SK-N-SH treated with all-trans-retinoic acid at 6 μM for 48 hours (cell line): ENCODE measurements around the gene NEDD1.

Experiments used
- ATAC-seq: fragments of 200-7000 bp; cut with Tn5 transposase; 3 replicates; pipeline ENCODE4 v1.9.1; 2020; ENCODE audit warnings: mild to moderate bottlenecking, moderate library complexity
- ARNTL ChIP-seq: fragments of 450-650 bp; formaldehyde crosslinking; IDR thresholded peaks from 2 replicates; pipeline ENCODE4 v1.5.0; 2020; ENCODE audit warnings: low read depth, mild to moderate bottlenecking, moderate library complexity, borderline replicate concordance
- BACH2 ChIP-seq: fragments of 250-450 bp; sonication (Bioruptor Pico); IDR thresholded peaks from 2 replicates; pipeline ENCODE4 v1.9.0; 2021; ENCODE audit warnings: mild to moderate bottlenecking, borderline replicate concordance
- CSDC2 ChIP-seq: fragments of 250-450 bp; sonication (Bioruptor Pico); IDR thresholded peaks from 2 replicates; pipeline ENCODE4 v1.5.0; 2020; ENCODE audit warnings: mild to moderate bottlenecking, moderate library complexity
- CSRNP3 ChIP-seq: fragments of 250-450 bp; sonication (Bioruptor Pico); IDR thresholded peaks from 2 replicates; pipeline ENCODE4 v1.5.1; 2021; ENCODE audit warnings: mild to moderate bottlenecking, moderate library complexity
- ESRRG ChIP-seq: fragments of 250-450 bp; sonication (Bioruptor Pico); IDR thresholded peaks from 2 replicates; pipeline ENCODE4 v1.6.1; 2021; ENCODE audit warnings: mild to moderate bottlenecking
- GLIS3 ChIP-seq: fragments of 250-450 bp; sonication (Bioruptor Pico); IDR thresholded peaks from 2 replicates; pipeline ENCODE4 v1.5.0; 2020; ENCODE audit warnings: mild to moderate bottlenecking, moderate library complexity
- ISL1 ChIP-seq: fragments of 250-450 bp; sonication (Bioruptor Pico); IDR thresholded peaks from 2 replicates; pipeline ENCODE4 v2.1.2; 2022; ENCODE audit warnings: mild to moderate bottlenecking, moderate library complexity
- OSR1 ChIP-seq: fragments of 250-450 bp; sonication (Bioruptor Pico); IDR thresholded peaks from 2 replicates; pipeline ENCODE4 v1.8.0; 2022; ENCODE audit warnings: moderate library complexity, mild to moderate bottlenecking, inconsistent platforms
- PATZ1 ChIP-seq: fragments of 250-450 bp; sonication (Bioruptor Pico); IDR thresholded peaks from 2 replicates; pipeline ENCODE4 v1.8.0; 2020; ENCODE audit warnings: mild to moderate bottlenecking, moderate library complexity, borderline replicate concordance
- POU6F1 ChIP-seq: fragments of 250-450 bp; sonication (Bioruptor Pico); IDR thresholded peaks from 2 replicates; pipeline ENCODE4 v1.8.0; 2021; ENCODE audit warnings: low read depth, mild to moderate bottlenecking, moderate library complexity, borderline replicate concordance
- PPARA ChIP-seq: fragments of 250-450 bp; sonication (Bioruptor Pico); IDR thresholded peaks from 2 replicates; pipeline ENCODE4 v1.5.0; 2020; ENCODE audit warnings: mild to moderate bottlenecking, borderline replicate concordance
- RARB ChIP-seq: fragments of 250-450 bp; sonication (Bioruptor Pico); IDR thresholded peaks from 2 replicates; pipeline ENCODE4 v1.8.0; 2021; ENCODE audit warnings: mild to moderate bottlenecking, moderate library complexity
- SNAI2 ChIP-seq: fragments of 250-450 bp; sonication (Bioruptor Pico); IDR thresholded peaks from 2 replicates; pipeline ENCODE4 v1.5.0; 2020; ENCODE audit warnings: mild to moderate bottlenecking, moderate library complexity
- TCF4 ChIP-seq: fragments of 250-450 bp; sonication (Bioruptor Pico); IDR thresholded peaks from 2 replicates; pipeline ENCODE4 v1.8.0; 2021; ENCODE audit warnings: mild to moderate bottlenecking, moderate library complexity, borderline replicate concordance
- ZC3H10 ChIP-seq: fragments of 250-450 bp; sonication (Bioruptor Pico); IDR thresholded peaks from 2 replicates; pipeline ENCODE4 v1.5.1; 2021; ENCODE audit warnings: mild to moderate bottlenecking, moderate library complexity
- ZFP3 ChIP-seq: fragments of 250-450 bp; sonication (Bioruptor Pico); IDR thresholded peaks from 2 replicates; pipeline ENCODE4 v1.5.0; 2020; ENCODE audit warnings: mild to moderate bottlenecking, moderate library complexity
- ZFP30 ChIP-seq: fragments of 450-650 bp; formaldehyde crosslinking; IDR thresholded peaks from 2 replicates; pipeline ENCODE4 v1.5.0; 2022; ENCODE audit warnings: mild to moderate bottlenecking, moderate library complexity
- ZNF565 ChIP-seq: fragments of 450-650 bp; formaldehyde crosslinking; conservative IDR thresholded peaks from 2 replicates; pipeline ENCODE4 v1.5.0; 2020; ENCODE audit warnings: low read depth, mild to moderate bottlenecking, moderate library complexity
- ZNF70 ChIP-seq: fragments of 450-650 bp; formaldehyde crosslinking; IDR thresholded peaks from 2 replicates; pipeline ENCODE4 v1.5.0; 2020; ENCODE audit warnings: mild to moderate bottlenecking, moderate library complexity
- ZNF8 ChIP-seq: fragments of 450-650 bp; formaldehyde crosslinking; IDR thresholded peaks from 2 replicates; pipeline ENCODE4 v1.5.0; 2020; ENCODE audit warnings: mild to moderate bottlenecking, moderate library complexity
- TF ChIP-seq, protein P1 (sequence below): fragments of 250-450 bp; sonication (Bioruptor Pico); IDR thresholded peaks from 2 replicates; pipeline ENCODE4 v1.5.0; 2020; ENCODE audit warnings: mild to moderate bottlenecking, moderate library complexity
- TF ChIP-seq, protein P2 (sequence below): fragments of 250-450 bp; sonication (Bioruptor Pico); IDR thresholded peaks from 2 replicates; pipeline ENCODE4 v1.5.1; 2020; ENCODE audit warnings: low read depth, mild to moderate bottlenecking, moderate library complexity

Gene NEDD1

GRCh38 chr12:96892104-96892503 lies 15.0 kb upstream of the NEDD1 start:
- ATAC-seq, result no peak
- TF ChIP-seq ISL1 (CRISPR knock-in tag), result no peak
- TF ChIP-seq ZFP3 (CRISPR knock-in tag), result no peak
- TF ChIP-seq, all 23 proteins: peak for 0

DNA sequence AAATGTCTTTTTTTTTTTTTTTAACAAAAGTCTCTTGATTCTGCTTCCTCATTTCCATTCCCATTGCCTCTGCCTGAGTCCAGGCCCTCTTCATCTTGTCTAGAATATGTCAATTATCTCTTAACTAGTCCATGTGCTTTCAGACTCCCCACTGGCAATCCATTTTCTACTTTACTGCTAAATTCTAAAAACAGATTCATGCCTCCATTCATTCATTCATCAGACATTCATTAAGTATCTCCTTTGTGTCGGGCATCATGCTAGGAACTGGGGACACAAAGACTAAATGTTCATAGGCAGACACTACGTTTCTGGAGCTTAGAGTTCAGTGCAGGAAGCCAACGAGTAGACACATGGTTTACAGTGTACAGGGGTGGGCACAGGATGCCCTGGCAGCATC lies 9.6 kb upstream of the NEDD1 start:
- no peak for ATAC-seq
- no peak for TF ChIP-seq ZNF565 (CRISPR knock-in tag)
- no peak for TF ChIP-seq ARNTL
- no peak for TF ChIP-seq TCF4 (CRISPR knock-in tag)
- TF ChIP-seq, protein P1, sequence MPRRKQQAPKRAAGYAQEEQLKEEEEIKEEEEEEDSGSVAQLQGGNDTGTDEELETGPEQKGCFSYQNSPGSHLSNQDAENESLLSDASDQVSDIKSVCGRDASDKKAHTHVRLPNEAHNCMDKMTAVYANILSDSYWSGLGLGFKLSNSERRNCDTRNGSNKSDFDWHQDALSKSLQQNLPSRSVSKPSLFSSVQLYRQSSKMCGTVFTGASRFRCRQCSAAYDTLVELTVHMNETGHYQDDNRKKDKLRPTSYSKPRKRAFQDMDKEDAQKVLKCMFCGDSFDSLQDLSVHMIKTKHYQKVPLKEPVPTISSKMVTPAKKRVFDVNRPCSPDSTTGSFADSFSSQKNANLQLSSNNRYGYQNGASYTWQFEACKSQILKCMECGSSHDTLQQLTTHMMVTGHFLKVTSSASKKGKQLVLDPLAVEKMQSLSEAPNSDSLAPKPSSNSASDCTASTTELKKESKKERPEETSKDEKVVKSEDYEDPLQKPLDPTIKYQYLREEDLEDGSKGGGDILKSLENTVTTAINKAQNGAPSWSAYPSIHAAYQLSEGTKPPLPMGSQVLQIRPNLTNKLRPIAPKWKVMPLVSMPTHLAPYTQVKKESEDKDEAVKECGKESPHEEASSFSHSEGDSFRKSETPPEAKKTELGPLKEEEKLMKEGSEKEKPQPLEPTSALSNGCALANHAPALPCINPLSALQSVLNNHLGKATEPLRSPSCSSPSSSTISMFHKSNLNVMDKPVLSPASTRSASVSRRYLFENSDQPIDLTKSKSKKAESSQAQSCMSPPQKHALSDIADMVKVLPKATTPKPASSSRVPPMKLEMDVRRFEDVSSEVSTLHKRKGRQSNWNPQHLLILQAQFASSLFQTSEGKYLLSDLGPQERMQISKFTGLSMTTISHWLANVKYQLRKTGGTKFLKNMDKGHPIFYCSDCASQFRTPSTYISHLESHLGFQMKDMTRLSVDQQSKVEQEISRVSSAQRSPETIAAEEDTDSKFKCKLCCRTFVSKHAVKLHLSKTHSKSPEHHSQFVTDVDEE (CRISPR knock-in tag), result no peak
- TF ChIP-seq BACH2 (CRISPR knock-in tag), result no peak
- TF ChIP-seq ZNF8 (CRISPR knock-in tag), result no peak
- TF ChIP-seq SNAI2 (CRISPR knock-in tag), result no peak
- TF ChIP-seq ISL1 (CRISPR knock-in tag), result no peak
- TF ChIP-seq POU6F1 (CRISPR knock-in tag), result no peak
- no peak for TF ChIP-seq CSDC2 (CRISPR knock-in tag)
- no peak for TF ChIP-seq ZC3H10
- TF ChIP-seq PATZ1 (CRISPR knock-in tag), result no peak
- no peak for TF ChIP-seq CSRNP3 (CRISPR knock-in tag)
- no peak for TF ChIP-seq GLIS3 (CRISPR knock-in tag)
- TF ChIP-seq ZFP3 (CRISPR knock-in tag), result no peak
- TF ChIP-seq ZNF70 (CRISPR knock-in tag), result no peak

DNA sequence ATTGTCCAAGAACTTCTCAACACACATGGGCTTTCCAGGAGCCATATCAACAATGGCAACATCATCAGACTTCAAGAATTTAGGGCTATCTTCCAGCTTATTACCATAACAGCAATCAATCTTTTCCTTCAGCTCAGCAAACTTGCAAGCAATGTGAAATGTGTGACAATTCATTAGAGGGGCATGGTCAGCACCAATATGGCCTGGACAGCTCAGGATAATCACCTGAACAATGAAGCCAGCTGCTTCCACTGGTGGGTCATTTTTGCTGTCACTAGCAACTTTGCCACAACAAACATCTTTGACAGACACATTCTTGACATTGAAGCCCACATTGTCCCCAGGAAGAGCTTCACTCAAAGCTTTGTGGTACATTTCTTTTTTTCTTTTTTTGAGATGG lies 5.9 kb upstream of the NEDD1 start:
- no peak for ATAC-seq
- TF ChIP-seq TCF4 (CRISPR knock-in tag) (no peak), ARNTL (no peak), PATZ1 (CRISPR knock-in tag) (no peak), POU6F1 (CRISPR knock-in tag) (no peak), RARB (no peak), OSR1 (CRISPR knock-in tag) (no peak), ZNF8 (CRISPR knock-in tag) (no peak), PPARA (no peak), ZFP30 (no peak), BACH2 (CRISPR knock-in tag) (no peak), ESRRG (CRISPR knock-in tag) (no peak), SNAI2 (CRISPR knock-in tag) (no peak)
- TF ChIP-seq, protein P2, sequence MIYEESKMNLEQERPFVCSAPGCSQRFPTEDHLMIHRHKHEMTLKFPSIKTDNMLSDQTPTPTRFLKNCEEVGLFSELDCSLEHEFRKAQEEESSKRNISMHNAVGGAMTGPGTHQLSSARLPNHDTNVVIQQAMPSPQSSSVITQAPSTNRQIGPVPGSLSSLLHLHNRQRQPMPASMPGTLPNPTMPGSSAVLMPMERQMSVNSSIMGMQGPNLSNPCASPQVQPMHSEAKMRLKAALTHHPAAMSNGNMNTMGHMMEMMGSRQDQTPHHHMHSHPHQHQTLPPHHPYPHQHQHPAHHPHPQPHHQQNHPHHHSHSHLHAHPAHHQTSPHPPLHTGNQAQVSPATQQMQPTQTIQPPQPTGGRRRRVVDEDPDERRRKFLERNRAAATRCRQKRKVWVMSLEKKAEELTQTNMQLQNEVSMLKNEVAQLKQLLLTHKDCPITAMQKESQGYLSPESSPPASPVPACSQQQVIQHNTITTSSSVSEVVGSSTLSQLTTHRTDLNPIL (CRISPR knock-in tag), result no peak
- TF ChIP-seq, all 23 proteins: peak for 0
